ENCODE results near the gene HSPA6. TPM values are rescaled to one million over a fixed set of nuclear protein-coding genes. Genes with fewer than 3 reads are reported as not detected.

HSPA6 gene
- total and polyA plus RNA-seq, 8 donors, result 0.45 to 2.9 (median 0.67) TPM; not detected in 2

- Histone ChIP-seq H3K27ac (no peak overlapping the region), H3K27me3 (peaks cover 0 to 13% (median 0%) of the 10 kb centered on the region in 3 donors), H3K4me1 (peaks cover 0 to 10% (median 6%) of the 10 kb centered on the region in 4 donors), H3K4me3 (no peak overlapping the region), H3K9me3 (no peaks in the 10 kb centered on the region), H3K36me3 (no peaks in the 10 kb centered on the region)
- DNase-seq, result no peak
- WGBS, 5 donors, result 36 to 60% (median 45%) methylated on average over 4 of the region's 4 CpGs
- intact Hi-C loops (cut with DNase I; ENCODE audit: low total_unique reads), result no loop called here
- TF ChIP-seq EP300 (IDR thresholded peaks at IDR 0.05) (no peak), POLR2A (IDR thresholded peaks at IDR 0.05) (no peak), POLR2AphosphoS5 (IDR thresholded peaks at IDR 0.05) (no peak), CTCF (IDR thresholded peaks at IDR 0.05) (no peak)
Measured at GRCh38 chr1:161502181-161502580, 22.2 kb upstream of the HSPA6 start.

- peaks cover 0 to 11% (median 8%) of the 10 kb centered on the region in 4 donors for H3K4me1 ChIP-seq
- H3K27ac ChIP-seq, result no peak overlapping the region
- no peak for DNase-seq
- no peaks in the 10 kb centered on the region for H3K9me3 ChIP-seq
- intact Hi-C loops (cut with DNase I; ENCODE audit: low total_unique reads), result no loop called here
- no peak overlapping the region for H3K4me3 ChIP-seq
- 50 to 87% (median 76%) methylated on average over 1 of the region's 1 CpG for WGBS, 5 donors
- no peaks in the 10 kb centered on the region for H3K36me3 ChIP-seq
- TF ChIP-seq POLR2A (IDR thresholded peaks at IDR 0.05) (no peak), POLR2AphosphoS5 (IDR thresholded peaks at IDR 0.05) (no peak), CTCF (IDR thresholded peaks at IDR 0.05) (no peak), EP300 (IDR thresholded peaks at IDR 0.05) (no peak)
- peaks cover 0 to 9% (median 0%) of the 10 kb centered on the region in 3 donors for H3K27me3 ChIP-seq
Measured at GRCh38 chr1:161502641-161503393, 21.5 kb upstream of the HSPA6 start.

- H3K27ac ChIP-seq, result no peak overlapping the region
- intact Hi-C loops (cut with DNase I; ENCODE audit: low total_unique reads), result no loop called here
- H3K27me3 ChIP-seq, result peaks cover 0 to 9% (median 0%) of the 10 kb centered on the region in 3 donors
- DNase-seq, result no peak
- TF ChIP-seq POLR2A (IDR thresholded peaks at IDR 0.05) (no peak), POLR2AphosphoS5 (IDR thresholded peaks at IDR 0.05) (no peak), EP300 (IDR thresholded peaks at IDR 0.05) (no peak), CTCF (IDR thresholded peaks at IDR 0.05) (no peak)
- no peaks in the 10 kb centered on the region for H3K36me3 ChIP-seq
- peaks cover 0 to 11% (median 8%) of the 10 kb centered on the region in 4 donors for H3K4me1 ChIP-seq
- no peaks in the 10 kb centered on the region for H3K9me3 ChIP-seq
- no peak overlapping the region for H3K4me3 ChIP-seq
Measured at GRCh38 chr1:161503394-161503748, 21.0 kb upstream of the HSPA6 start.

- H3K36me3 ChIP-seq, result no peaks in the 10 kb centered on the region
- H3K4me3 ChIP-seq, result peak overlapping the region in 3 of 4 donors; percentile 20 to 41 (median 37)
- peaks cover 0 to 9% (median 0%) of the 10 kb centered on the region in 3 donors for H3K27me3 ChIP-seq
- 76 to 94% (median 91%) methylated on average over 6 of the region's 6 CpGs for WGBS, 5 donors
- intact Hi-C loops (cut with DNase I; ENCODE audit: low total_unique reads), result no loop called here
- DNase-seq, result no peak
- TF ChIP-seq POLR2A (IDR thresholded peaks at IDR 0.05) (no peak), POLR2AphosphoS5 (IDR thresholded peaks at IDR 0.05) (no peak), CTCF (IDR thresholded peaks at IDR 0.05) (no peak), EP300 (IDR thresholded peaks at IDR 0.05) (no peak)
- H3K4me1 ChIP-seq, result peaks cover 0 to 18% (median 10%) of the 10 kb centered on the region in 4 donors
- H3K9me3 ChIP-seq, result no peaks in the 10 kb centered on the region
- peak overlapping the region in 3 of 5 donors; percentile 23 to 77 (median 49) for H3K27ac ChIP-seq
Measured at GRCh38 chr1:161505686-161506085, 18.7 kb upstream of the HSPA6 start.
